Stimulated activated CD8-positive, alpha-beta memory T cell treated with anti-CD3 and anti-CD28 coated beads, Interleukin-12 subunit alpha, Interleukin-12 subunit beta, amount 100 ng/mL, for 24 hours (primary cell): ENCODE results near the gene HNRNPLL.

Experiments
- DNase-seq: peaks from one replicate; pipeline ENCODE4 v3.0.0-alpha.2; 2020; ENCODE audit errors: extremely low read depth

HNRNPLL gene

GRCh38 chr2:38528008-38528442, 74.7 kb downstream of the HNRNPLL start:
- peak; percentile 8 for DNase-seq

GRCh38 chr2:38527338-38528007, 75.3 kb downstream of the HNRNPLL start:
- no peak for DNase-seq

GRCh38 chr2:38526195-38526594, 76.5 kb downstream of the HNRNPLL start:
- no peak for DNase-seq

GRCh38 chr2:38524580-38524979, 78.1 kb downstream of the HNRNPLL start:
- DNase-seq, result no peak

GRCh38 chr2:38523728-38524437, 78.8 kb downstream of the HNRNPLL start:
- no peak for DNase-seq

- DNase-seq, result no peak
Observed at GRCh38 chr2:38522754-38523349, 79.9 kb downstream of the HNRNPLL start.

- DNase-seq, result no peak
Observed at GRCh38 chr2:38521835-38522234, 80.9 kb downstream of the HNRNPLL start.

GRCh38 chr2:38517284-38517683, 85.4 kb downstream of the HNRNPLL start:
- DNase-seq, result no peak

GRCh38 chr2:38516526-38516925, 86.2 kb downstream of the HNRNPLL start:
- DNase-seq, result no peak

- no peak for DNase-seq
Observed at GRCh38 chr2:38516122-38516521, 86.6 kb downstream of the HNRNPLL start.

- DNase-seq, result no peak
Observed at GRCh38 chr2:38515155-38516074, 87.3 kb downstream of the HNRNPLL start.

GRCh38 chr2:38514603-38515154, 88.0 kb downstream of the HNRNPLL start:
- no peak for DNase-seq

GRCh38 chr2:38512211-38512610, 90.5 kb downstream of the HNRNPLL start:
- no peak for DNase-seq
